GM12891 (cell line): ENCODE data around the gene PPP1R1C.

Source experiments
- DNase-seq: peaks from one replicate; pipeline ENCODE4 v3.0.0; 2011; ENCODE audit warnings: low spot score; ENCODE audit not compliant: insufficient read length
- FAIRE-seq: peaks from 2 replicates; lab custom pipeline; 2011; peaks lifted over from hg19 to GRCh38; lab: Jason Lieb, UNC
- PAX5 ChIP-seq: IDR thresholded peaks from 2 replicates; pipeline ENCODE4 v1.6.1; 2011; ENCODE audit warnings: low read length, moderate library complexity, mild to moderate bottlenecking; ENCODE audit not compliant: insufficient read depth, severe bottlenecking
- POLR2A ChIP-seq: IDR thresholded peaks from 2 replicates; pipeline ENCODE4 v1.6.1; 2011; ENCODE audit warnings: low read depth, low read length, control low read depth
- POLR2AphosphoS5 ChIP-seq: IDR thresholded peaks from 2 replicates; pipeline ENCODE4 v1.6.1; 2011; ENCODE audit warnings: low read depth, low read length, control low read depth
- POU2F2 ChIP-seq: IDR thresholded peaks from 2 replicates; pipeline ENCODE4 v1.6.1; 2011; ENCODE audit warnings: low read depth, mild to moderate bottlenecking, control low read depth, low read length, moderate library complexity
- SPI1 ChIP-seq: IDR thresholded peaks from 2 replicates; pipeline ENCODE4 v1.6.1; 2011; ENCODE audit warnings: low read depth, low read length, control low read depth
- TAF1 ChIP-seq: IDR thresholded peaks from 2 replicates; pipeline ENCODE4 v1.6.1; 2011; ENCODE audit warnings: low read depth, low read length, control low read depth

The PPP1R1C gene

GRCh38 chr2:182132605-182133004 lies 147.0 kb downstream of the PPP1R1C start:
- no peak for DNase-seq
- FAIRE-seq: no peak

GRCh38 chr2:182133195-182133891 lies 147.7 kb downstream of the PPP1R1C start:
- FAIRE-seq (no peak), DNase-seq (no peak)
- TF ChIP-seq POU2F2 (no peak), POLR2A (no peak), SPI1 (no peak), TAF1 (no peak), PAX5 (no peak), POLR2AphosphoS5 (no peak)

More at GRCh38 chr2:182132605-182133004, 147.0 kb downstream of the PPP1R1C start:
- TF ChIP-seq POU2F2 (no peak), POLR2AphosphoS5 (no peak), TAF1 (no peak), SPI1 (no peak), PAX5 (no peak), POLR2A (no peak)

GRCh38 chr2:182134201-182134600 lies 148.5 kb downstream of the PPP1R1C start:
- TF ChIP-seq SPI1 (no peak), POLR2A (no peak), PAX5 (no peak), POLR2AphosphoS5 (no peak), TAF1 (no peak), POU2F2 (no peak)
- DNase-seq (no peak), FAIRE-seq (no peak)

DNA sequence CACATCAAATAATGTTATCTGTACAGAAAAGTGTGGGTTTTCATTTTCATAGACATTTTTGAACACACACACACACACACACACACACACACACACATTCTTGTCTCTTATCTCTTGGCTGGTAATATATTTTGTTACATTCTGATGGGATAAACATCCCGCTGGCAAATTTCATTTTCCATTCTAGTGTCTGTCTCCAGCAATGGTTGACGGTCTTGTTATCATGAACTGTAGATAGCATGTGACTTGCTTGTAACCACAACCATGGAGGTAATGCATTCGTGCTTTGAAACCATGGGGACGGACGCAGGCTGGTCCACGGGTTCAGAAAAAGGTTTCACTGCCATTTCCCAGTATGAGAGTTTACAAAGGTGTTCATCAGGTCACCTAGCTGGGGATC lies 156.4 kb downstream of the PPP1R1C start:
- FAIRE-seq: no peak
- DNase-seq: no peak
- TF ChIP-seq TAF1 (no peak), PAX5 (no peak), POLR2AphosphoS5 (no peak), SPI1 (no peak), POU2F2 (no peak), POLR2A (no peak)

GRCh38 chr2:182144041-182144775 lies 158.6 kb downstream of the PPP1R1C start:
- FAIRE-seq: no peak
- no peak for DNase-seq
- TF ChIP-seq SPI1 (no peak), POLR2A (no peak), POU2F2 (no peak), TAF1 (no peak), POLR2AphosphoS5 (no peak), PAX5 (no peak)

DNA sequence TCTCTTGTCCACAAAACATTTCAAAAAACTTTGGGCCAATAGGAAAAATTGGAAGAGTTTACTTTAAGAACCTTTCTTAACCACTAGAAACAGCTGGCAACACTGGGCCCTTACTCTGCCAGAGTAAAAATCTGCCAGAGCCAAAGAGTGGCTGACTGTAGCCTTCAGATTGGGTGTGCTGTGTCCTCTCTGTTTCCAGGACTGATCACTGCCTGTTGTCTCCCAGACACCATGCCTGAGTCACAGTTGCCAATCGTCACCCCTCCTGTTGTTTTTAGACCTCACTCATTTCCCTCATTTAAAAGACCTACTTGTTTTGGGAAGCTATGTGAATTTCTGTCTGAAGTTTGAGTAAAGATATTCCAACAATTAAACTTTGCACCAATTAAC lies 159.1 kb downstream of the PPP1R1C start:
- FAIRE-seq (no peak), DNase-seq (no peak)
- TF ChIP-seq PAX5: no peak
- TF ChIP-seq TAF1: no peak
- TF ChIP-seq SPI1: no peak
- TF ChIP-seq POU2F2: no peak
- TF ChIP-seq POLR2AphosphoS5: no peak
- no peak for TF ChIP-seq POLR2A

DNA sequence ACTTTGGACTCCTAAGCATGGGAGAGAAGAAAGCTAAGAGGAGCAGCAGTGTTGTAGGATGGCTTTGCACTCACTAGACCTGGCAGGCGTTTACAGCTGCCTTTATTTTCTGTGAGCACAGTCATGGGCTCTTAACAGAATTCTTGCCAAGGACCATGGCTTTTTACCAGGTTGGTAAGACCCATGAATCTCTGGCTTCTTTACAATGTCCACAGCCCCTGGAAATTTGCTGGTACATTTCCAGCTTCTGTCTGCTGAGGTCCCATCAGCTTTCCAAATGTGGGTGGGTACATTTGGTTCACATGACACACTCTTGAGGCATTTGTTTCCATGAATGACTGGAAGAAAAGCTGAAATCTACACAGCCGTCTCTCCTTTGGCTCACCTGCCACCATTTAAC lies 162.7 kb downstream of the PPP1R1C start:
- DNase-seq (no peak), FAIRE-seq (no peak)
- TF ChIP-seq POU2F2 (no peak), POLR2AphosphoS5 (no peak), POLR2A (no peak), SPI1 (no peak), TAF1 (no peak)

DNA sequence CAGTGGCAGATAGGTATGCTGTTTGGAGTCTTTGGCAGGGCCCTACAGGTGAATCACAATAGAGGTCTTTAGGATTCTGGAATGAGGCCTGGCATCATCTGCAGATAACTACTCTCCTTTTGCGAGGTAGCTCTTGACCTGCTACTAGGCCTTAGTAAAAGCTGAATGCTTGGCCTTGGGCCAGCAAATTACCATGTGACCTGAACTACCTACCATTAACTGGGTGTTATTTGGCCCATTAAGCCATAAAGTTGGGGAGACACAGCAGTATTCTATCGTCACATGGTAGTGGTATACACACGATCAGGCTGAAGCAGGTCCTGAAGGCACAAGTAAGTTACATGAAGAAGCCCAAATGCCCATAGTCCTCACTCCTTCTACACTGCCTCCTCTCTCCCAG lies 178.2 kb downstream of the PPP1R1C start:
- TF ChIP-seq SPI1 (no peak), POU2F2 (no peak), PAX5 (no peak), POLR2AphosphoS5 (no peak), TAF1 (no peak), POLR2A (no peak)

GRCh38 chr2:182164686-182165085 lies 179.0 kb downstream of the PPP1R1C start:
- DNase-seq (no peak), FAIRE-seq (no peak)
- no peak for TF ChIP-seq POLR2A
- TF ChIP-seq POU2F2: no peak
- no peak for TF ChIP-seq SPI1
- no peak for TF ChIP-seq POLR2AphosphoS5
- no peak for TF ChIP-seq TAF1
- no peak for TF ChIP-seq PAX5

More for the DNA sequence above, 178.2 kb downstream of the PPP1R1C start:
- DNase-seq: no peak
- no peak for FAIRE-seq

DNA sequence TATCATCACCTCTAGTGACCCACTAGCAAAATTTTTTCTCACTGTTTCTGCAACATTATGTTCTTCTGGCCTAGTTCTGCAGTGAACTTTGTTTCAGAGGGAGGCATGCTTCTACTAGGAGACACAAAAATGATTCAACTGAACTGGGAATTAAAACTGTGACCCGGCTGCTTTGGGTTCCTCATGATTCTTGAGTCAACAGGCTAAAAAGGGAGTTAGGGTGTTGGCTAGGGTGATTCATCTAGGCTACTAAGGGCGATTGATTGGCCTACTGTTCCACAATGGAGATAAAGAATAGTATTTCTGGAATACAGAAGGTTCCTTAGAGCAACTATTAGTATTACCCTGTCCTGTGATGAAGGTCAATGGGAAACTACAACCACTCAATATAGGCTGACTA lies 179.5 kb downstream of the PPP1R1C start:
- TF ChIP-seq PAX5 (no peak), POU2F2 (no peak), SPI1 (no peak), POLR2A (no peak)
- FAIRE-seq (no peak), DNase-seq (no peak)
